HG03457 (cell line): Measurements from ENCODE around the gene PRRT1.
"Not testable (repeated sequence)": the region's sequence is repeated elsewhere in the genome, so short reads cannot be mapped to it uniquely, and the experiment has no call there.

Source experiments
- ATAC-seq: cut with Tn5 transposase; IDR thresholded peaks from one replicate; pipeline ENCODE4 v1.9.1; 2021; ENCODE audit warnings: moderate number of reproducible peaks; ENCODE audit not compliant: unreplicated experiment

Gene PRRT1

DNA sequence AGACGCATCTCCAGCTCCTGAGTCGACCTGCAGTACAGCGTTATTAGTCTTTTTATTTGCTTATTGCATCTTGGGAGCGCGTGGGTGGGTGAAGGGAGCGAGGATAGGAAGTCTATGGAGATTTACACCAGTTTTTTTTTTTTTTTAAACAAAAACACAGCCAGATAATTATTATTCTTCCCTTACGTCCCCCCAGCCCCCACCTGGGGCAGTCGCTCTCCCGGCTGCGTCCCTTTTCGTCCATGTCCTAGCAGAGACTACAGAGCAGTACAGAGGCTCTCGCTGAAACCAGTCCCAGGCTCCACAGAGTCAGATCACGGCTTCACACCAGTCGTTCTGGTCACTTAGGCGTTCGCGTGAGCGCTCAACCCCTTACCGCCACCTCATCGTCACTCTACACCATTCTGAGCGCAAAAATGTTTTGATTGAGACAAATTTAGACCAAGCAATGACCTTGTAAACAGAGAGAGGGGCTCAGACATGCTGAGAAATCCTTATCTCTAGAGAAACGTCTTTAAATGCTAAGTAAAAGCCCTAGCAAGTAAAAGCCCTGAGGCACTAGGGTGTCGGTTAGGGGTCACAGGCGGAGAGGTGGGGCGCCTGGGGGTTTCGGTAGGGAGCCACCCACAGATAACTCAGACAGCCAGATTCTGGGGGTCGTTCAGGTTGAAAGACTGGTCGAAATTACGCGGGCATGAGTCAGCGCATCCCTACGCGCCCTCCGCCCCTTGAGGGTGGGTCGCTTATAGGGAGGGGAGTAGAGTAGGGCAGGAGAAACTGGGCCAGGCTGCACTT lies 1.2 kb upstream of the PRRT1 start:
- no peak for ATAC-seq

DNA sequence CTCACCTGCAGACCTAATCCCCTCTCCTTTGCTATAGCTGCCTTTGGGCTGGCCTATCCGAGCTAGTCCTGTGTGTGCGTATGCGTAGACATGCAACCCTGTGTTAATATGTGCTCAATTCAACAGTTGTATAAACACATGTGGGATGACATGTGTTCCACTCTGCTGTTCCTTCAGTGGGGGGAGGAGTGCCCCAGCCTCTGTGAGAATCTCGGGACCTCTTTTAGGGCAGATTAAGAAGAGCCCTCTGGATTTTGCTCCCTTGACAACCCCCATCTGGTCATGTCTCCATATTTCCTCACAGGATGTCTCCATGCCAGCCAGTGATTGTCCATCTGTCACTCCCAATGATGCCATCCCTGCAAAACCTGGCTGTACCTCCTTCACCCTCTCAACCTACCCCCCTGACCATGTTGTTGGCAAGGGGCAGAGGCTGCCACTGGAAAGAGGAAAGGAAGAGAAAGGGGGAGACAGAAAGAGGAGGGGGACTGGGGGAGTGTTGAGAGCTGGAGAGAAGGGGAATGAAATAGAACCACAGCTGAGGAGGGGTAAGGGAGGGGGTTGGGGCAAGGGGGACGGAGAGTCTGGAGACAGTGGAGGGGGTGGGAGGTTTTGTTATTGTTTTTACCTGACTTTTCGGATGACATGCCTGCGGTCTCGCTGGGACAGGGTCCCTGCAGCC lies 417 bp downstream of the PRRT1 start:
- no peak for ATAC-seq

DNA sequence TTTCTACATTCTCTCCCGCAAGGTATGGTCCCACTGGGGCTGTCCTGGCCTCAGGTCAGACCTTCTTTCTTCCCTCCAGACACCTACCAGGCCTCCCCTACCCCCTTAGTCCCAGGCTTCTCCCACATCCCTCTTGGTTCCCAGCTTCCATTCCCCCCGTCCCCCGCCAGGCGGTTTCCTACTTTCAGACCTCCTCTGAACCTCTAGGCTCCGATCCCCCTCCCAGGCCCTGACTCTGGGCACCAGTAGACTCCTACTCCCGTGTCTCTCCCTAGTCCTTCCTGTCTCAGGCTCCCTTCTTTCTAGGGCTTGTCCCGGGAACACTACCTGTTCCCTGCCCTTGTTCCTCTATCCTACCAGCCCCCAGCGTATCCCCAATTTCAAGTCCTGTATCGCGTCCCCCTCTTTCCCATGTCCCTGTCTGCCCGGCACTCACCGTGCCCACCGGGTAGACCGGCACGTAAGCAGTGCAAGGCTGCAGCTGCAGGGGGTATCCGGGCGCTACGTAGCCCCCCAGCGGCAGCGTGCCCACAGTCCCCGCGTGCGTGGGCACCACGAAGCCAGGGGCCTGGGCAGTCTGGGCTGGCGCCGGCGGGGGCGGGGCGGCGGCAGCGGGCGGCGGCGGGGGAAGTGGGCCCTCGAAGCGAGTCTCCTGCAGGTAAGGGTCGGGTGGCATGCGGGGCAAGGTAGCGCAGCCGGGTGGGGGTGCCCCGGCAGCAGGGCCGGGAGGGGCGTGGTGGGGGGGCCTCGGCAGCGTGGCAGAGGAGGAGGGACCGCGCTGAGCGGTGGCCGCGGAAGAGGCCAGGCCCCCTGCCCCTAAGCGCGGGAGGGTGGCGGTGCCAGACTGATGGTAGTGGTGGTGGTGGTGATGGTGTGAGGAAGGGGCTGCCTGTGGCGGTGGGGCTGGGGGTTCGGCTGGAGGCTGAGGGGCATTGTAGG lies 1.5 kb downstream of the PRRT1 start:
- ATAC-seq = no peak

DNA sequence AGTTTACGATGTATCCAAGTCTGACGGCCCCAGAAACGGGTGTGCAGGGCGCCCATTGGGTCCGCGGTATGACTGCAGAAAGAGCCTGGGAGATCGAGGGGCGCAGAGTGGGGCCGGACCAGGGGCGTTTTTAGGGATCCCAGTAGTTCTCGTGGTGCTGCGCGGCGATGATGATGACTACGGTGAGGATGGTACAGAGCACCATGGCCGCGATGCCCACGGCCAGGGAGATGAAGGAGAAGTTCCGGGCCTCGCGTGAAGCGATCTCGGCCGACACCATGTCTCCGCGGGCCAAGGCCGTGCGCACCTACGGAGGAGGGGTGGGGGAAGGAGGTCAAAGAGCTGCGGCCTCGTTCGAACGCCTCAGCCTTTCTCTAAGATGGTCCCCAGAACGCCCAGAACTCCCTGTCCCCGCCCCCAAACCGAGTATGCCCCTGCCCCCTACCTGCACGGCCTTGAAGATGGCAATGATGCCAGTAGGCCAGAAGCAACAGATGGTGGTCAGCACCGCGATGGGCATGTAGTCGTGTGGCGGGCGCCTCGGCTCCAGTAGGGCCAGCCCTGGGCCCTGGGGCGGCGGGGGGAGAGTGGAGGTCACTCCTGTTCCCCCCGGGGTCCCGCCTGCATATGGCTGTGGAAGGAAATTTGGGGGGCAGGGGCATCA lies 2.5 kb downstream of the PRRT1 start:
- no peak for ATAC-seq

DNA sequence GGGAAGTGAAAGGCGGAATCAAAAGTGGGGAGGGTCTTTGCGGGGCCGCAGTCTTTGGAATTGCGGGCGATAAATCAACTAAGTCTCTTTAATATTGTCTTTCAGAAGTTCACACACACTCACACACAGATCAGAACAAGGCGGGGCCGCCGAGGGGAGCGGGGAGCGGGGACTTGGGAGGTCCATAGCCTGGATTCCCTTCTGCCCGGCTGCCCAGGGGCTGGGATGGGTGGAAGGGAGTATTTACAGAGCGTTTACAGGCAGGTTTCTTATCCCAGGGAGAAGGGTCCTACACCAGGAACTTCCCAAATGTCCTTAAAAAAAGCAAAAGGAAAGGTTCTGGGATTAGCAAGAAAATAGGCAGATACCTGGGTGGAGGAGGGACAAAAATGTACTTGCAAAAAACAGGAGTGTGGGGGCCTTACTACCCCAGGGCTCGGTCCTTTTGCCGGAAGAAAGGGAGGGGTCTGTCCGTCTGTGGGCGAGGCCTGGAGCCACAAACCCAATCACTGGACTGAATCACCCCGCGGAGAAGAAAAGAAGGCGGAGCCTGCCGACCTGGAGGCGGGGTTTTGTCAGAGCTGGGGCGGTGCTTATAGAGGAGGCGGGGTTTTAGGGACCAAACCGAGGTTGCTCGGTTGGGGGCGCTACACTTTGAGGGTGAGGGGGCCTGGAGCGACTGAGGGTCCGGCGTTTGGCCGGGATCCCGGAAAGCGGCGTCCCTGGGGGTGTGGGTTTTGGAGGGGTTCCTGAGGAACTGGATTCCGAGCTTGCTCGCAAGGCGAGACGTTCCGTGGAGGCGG lies 3.2 kb downstream of the PRRT1 start:
- ATAC-seq = no peak

DNA sequence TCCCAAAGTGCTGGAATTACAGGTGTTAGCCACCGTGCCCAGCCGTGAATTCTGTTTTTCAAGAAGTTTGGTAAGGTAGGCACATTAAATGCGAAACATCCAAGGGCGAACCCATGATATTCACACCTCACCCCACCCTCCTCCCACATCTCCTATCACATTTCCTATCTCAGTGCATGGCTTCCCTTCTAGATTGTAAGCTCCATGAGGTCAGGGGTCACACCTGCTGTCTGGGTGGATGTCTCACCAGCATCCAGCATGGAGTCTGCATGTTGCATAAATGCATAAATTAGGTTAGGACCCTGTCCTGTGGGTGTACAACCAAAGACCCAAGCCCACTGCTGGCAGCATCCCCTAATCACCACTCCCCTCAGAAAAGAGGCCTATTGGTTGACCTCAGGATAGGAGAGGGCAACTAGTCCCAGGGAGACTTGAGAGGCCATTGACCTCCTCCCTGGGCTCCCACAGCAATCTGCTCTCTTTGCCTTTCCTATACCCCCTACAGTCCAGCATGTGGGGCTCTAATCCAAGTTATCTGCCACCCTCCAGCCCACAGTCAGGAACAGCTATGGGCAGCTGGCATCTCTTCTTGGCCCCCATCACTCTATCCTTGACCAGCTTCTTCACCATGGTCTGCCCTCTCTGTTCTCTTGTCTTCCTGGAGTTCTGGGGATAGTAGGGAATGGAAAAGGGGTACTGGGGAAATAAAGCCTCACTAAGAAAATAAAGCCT lies 4.2 kb downstream of the PRRT1 start:
- ATAC-seq = no peak

DNA sequence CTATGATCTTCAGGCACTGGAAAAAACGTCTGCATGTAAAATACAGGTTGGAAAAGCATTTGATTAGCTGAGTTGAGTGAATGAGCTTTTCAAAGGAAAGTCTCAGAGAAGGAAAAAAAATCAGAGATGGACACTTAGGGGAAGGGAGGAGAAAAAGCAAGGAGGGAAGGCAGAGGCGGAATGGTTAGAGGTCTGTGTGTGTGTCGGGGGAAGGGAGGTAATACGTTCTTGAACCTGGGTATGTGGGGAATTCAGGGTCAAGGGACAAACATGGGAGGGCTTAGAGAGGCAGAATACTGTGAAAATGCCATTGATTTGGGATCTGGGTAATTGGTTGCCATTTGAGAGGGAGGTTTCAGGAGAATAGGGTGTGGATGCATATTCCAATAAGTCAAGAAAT lies 5.1 kb downstream of the PRRT1 start:
- ATAC-seq = no peak

DNA sequence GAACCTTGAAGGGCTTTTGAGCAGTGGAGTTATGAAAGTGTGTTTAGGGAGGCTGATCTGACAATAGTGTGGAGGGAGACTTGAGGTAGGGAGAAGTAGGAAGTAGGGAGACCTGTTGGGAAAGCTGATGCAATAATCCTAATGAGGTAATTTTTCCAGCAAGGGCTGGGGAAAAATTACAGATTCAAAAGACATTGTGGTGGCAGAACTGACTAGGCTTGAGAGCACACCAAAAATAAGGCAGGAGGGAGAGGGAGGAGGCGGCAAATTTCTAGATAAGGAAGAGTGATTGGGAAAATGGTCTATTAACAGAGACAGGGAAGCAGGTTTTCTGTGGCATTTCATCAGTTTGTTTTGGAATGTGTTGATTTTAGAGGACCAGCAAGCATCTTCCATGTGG lies 5.5 kb downstream of the PRRT1 start:
- no peak for ATAC-seq

DNA sequence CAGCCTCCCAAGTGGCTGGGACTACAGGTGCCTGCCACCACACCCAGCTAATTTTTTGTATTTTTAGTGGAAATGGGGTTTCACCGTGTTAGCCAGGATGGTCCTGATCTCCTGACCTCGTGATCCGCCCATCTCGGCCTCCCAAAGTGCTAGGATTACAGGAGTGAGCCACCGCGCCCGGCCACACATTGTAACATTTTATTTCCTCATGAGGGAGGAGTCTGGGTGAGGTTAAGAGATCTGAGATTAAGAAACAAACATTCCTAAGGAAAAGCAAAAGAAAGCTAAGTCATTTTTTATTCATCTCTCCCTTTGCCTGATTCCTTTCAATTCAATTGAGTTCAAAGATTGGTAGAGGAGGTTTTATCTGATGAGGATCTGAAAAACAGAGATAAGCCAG lies 7.5 kb downstream of the PRRT1 start:
- not testable (repeated sequence) for ATAC-seq

DNA sequence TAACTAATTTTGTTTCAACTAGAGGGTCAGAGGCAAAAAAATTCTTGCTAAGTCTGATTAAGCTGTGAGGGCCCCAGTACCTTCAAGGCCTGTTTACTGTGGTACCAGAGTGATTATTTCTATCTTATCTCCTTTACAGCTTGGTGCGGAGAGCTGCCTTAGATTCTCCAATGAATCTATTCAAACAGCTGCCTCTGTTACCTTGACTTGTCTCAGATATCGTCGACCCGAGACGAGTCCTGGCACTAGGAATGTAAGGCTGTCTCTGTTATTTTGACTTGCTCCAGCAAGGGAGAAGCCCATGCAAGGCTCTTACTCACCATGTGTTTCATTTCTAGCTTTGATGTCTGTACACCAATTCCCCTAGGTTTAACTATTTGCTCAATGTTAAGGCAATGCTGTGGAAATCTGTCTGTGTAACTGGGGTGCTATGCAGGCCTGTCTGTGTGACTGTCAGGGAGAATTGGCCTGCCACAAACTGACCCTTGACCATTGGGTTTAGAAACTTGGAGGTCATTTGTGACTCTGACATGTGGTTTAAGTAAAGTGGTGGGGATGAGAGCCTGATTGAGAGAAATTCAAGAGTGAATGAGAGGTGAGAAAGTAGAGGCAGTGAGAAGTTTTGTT lies 11.2 kb downstream of the PRRT1 start:
- ATAC-seq = no peak

DNA sequence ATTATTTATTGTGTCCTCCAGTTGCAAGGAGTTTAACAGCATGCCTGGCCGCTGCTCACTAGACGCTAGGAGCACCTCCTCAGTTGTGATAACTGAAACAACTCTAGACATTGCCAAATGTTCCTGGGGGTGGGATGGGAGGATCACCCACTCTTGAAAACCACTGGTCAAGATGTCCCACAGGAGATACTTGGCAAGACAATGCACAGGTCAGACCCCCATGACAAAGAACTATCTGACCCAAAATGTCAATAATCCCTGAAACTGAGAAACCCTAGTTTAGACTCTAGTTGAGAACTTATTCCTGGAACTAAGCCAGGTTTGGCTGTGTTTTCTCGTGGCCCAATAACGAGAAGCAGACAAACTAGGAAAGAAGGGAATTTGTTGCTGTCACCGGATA lies 12.1 kb downstream of the PRRT1 start:
- no peak for ATAC-seq

DNA sequence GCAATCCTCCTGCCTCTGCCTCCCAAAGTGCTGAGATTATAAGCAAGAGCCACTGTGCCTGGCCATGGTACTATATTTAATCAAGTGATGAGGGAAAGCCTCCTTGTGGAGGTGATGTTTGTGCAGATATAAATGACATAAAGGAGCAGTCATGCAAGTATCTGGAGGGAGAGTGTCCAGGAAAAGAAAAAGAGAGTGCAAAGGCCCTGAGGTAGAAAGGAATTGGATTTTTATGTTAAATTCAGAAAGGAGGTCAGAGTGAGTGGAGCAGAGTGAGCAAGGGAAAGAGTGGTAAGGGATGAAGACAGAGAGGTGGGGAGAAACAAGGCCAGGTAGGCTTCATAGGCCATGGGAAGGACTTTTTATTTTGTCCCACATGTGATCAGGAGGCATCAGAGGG lies 14.3 kb downstream of the PRRT1 start:
- no peak for ATAC-seq

DNA sequence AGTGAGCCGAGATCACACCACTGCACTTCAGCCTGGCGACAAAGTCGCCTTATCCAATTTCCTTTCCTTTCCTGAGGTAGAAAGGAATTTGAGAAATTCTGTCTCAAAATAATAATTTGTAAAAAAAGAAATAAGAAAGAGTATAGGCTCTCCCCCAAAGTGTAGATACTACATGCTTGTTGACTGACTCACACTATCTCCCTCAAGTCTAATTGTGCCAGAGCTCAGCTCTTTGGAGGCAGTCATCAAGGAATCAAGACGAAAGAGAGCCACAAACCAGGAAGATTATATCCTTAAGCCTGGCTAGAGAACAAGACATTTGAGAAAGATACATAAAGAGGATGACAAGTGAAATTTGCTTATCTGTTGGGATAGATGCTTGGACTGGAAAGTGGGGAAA lies 18.0 kb downstream of the PRRT1 start:
- no peak for ATAC-seq

DNA sequence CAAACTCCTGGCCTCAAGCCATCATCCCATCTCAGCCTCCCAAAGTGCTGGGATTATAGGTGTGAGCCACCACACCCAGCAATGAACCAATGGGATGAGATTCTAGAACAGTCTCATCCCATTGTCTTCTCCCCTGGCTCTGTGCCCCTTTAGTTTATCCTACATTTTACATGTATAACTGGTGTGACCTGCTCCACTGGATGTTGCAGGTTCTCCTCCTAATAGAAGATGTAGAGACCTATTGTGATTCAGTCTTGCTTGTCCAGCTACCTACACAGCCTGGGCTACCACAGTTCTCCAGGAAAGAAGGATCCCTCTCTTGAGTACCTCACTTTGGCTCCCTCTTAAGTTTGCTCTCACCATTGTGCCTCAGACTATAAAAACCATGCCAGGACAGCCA lies 19.6 kb downstream of the PRRT1 start:
- no peak for ATAC-seq

DNA sequence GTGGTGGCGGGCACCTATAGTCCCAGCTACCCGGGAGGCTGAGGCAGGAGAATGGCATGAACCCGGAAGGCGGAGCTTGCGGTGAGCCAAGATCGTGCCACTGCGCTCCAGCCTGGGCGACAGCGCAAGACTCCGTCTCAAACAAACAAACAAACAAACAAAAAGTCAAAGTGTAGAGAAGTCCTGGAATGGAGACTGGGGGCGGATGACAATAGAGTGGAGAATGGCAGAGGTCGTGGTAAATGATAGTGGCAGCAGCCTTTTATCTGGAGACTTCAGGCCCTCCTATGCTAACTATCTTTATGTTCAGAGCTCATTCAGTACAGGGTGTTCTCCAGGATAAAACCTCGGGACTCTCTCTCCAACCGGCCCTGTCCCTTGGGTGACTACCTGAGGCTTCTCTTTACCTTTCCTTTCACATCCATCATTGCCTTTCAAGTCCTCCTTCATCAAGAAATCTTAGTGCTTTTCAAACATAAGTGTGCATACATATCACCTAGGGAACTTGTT lies 20.2 kb downstream of the PRRT1 start:
- ATAC-seq = no peak

DNA sequence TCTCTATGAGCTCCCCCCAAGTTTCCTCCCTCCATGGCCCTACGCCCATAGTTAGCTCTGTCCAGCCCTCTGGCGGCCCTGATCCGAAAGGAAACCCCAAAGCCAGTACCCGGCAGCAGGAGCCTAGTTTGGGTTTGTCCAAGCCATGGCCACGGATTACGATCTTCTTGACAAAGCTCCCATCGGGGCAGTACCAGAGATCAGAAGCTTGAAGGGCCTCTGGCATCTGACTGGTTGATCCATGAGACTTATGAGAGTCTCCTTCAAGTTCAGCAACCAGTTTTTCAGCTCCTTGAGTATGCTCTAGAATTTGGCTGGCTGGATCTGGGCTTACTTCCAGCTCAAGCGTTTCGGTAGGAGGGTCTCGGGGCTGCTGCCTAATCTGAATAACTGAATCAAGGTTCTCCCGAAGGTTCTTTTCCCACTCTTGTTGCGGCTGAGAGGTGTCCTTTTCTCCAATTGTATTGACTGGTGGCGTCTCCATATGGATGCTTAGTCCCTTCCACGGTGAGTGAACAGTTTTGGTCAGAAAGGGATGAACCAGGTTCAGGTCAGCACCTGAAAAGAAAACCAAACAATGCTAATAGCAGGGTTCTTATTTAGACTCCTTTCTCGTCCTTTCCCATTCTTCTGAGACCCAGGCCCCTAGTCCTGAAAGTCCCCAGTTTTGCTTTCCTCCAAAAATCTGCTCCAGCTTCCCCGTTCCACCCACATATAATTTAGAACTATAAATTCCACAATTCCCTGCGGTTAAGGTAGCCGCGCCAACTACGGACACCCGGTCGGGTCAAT lies 22.2 kb downstream of the PRRT1 start:
- no peak for ATAC-seq

DNA sequence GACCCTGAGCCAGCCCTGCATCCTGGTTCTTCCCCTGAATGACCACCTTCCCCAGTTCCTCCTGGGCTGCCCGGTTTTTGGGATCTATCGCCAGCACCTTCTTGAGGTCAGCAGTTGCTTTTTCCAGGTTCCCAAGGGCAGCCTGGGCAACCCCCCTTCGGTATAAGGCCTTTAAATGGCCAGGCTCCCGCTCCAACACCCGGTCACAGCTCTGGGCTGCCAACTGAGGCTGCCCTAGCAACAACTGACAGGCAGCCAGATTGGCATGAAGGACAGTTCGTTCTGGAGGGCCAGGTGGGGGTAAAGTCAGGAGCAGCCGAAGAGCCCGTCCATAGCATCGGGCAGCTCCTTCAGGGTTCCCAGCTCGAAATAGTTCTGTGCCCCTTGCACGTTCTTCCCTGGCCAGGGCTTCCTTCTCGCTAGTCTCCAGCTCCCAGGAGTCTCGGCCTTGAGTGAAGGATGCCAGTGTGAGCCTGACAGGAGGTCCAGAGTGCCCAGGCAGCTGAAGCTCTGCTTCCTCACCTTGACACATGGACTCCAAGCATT lies 22.9 kb downstream of the PRRT1 start:
- no peak for ATAC-seq
